ENCODE data around the gene GUCA2A.

GUCA2A gene

DNA sequence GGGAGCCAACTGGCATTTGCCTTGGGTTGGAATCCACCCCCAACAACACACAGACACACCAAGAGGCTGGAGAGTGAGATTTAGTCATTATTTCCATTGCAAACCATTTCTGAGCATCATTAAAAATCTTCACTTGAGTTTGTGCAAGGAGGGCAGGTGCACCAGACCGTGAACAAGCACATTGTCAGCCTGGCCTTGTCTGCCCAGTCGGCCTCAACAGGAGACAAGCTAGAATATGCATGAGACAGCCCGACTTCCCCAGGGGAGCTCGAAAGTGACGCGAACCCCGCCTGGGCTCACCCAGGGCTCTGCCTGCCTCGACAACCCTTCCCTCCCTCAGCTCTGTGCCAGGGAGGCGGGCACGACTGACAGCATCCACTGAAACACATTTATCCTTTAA is 26.8 kb downstream of the GUCA2A start:
- no peak for TF ChIP-seq CTCF (IDR thresholded peaks at IDR 0.05; ENCODE audit: borderline replicate concordance, control extremely low read depth, extremely low read depth, insufficient read depth, missing control alignments)
- in situ Hi-C loops (cut with MboI; ENCODE audit: low sequenced_read_pairs, unreplicated experiment) = loop anchor here (25.0 kb wide), 1 partner anchor 575 kb away; no protein-coding TSS in a partner anchor
- DNase-seq (ENCODE audit: low spot score) = no peak

- in situ Hi-C loops (cut with MboI; ENCODE audit: low sequenced_read_pairs, unreplicated experiment) = loop anchor here (25.0 kb wide), 1 partner anchor 574 kb away; no protein-coding TSS in a partner anchor
- no peak for TF ChIP-seq CTCF (IDR thresholded peaks at IDR 0.05; ENCODE audit: borderline replicate concordance, control extremely low read depth, extremely low read depth, insufficient read depth, missing control alignments)
- DNase-seq (ENCODE audit: low spot score) = no peak
Observed at GRCh38 chr1:42136466-42136865, 28.1 kb downstream of the GUCA2A start.

DNA sequence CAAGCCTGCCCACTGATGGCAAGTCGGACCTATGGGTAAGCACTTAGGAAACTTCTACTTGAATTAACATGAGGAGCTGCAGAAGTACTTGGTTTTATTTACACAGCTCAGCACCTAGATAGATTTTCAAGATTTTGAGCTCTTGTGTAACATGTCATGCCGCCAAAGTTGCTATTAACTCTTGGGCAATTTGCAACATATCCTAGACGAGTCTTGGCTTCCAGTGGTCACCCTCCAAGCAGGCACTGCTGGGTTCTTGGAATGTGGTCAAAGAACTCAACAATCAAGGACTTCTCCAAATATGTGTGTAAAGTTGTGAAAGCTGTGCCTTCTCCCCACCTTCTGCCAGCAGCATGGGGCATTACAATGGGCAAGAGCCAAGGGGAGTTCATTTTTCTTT is 29.1 kb downstream of the GUCA2A start:
- TF ChIP-seq CTCF (IDR thresholded peaks at IDR 0.05; ENCODE audit: borderline replicate concordance, control extremely low read depth, extremely low read depth, insufficient read depth, missing control alignments) = no peak
- in situ Hi-C loops (cut with MboI; ENCODE audit: low sequenced_read_pairs, unreplicated experiment) = loop anchor here (25.0 kb wide), 1 partner anchor 573 kb away; no protein-coding TSS in a partner anchor
- no peak for DNase-seq (ENCODE audit: low spot score)

- DNase-seq (ENCODE audit: low spot score) = no peak
- no peak for TF ChIP-seq CTCF (IDR thresholded peaks at IDR 0.05; ENCODE audit: borderline replicate concordance, control extremely low read depth, extremely low read depth, insufficient read depth, missing control alignments)
- in situ Hi-C loops (cut with MboI; ENCODE audit: low sequenced_read_pairs, unreplicated experiment) = loop anchor here (25.0 kb wide), 1 partner anchor 572 kb away; no protein-coding TSS in a partner anchor
Observed at GRCh38 chr1:42133809-42134526, 30.6 kb downstream of the GUCA2A start.

DNA sequence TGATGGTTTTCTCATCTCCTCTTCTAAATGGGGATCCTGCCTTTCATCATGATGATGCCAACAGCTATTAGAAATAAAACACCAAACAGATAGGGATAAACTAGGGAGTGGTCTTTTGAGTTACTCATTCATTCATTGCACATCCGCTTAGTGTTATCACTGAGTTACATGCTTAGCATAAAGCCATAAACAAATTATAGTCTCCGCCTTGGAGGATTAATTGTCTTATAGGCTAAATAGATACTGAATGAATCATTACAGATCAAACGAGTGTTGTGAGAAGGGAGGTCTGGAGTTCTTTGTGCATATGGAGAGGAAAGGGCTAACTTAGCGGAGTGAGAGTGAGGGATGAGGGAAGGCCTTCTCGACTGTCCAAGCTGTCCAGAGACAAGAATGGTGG is 31.2 kb downstream of the GUCA2A start:
- in situ Hi-C loops (cut with MboI; ENCODE audit: low sequenced_read_pairs, unreplicated experiment) = loop anchor here (25.0 kb wide), 1 partner anchor 571 kb away; no protein-coding TSS in a partner anchor
- no peak for DNase-seq (ENCODE audit: low spot score)
- no peak for TF ChIP-seq CTCF (IDR thresholded peaks at IDR 0.05; ENCODE audit: borderline replicate concordance, control extremely low read depth, extremely low read depth, insufficient read depth, missing control alignments)

GRCh38 chr1:42130061-42130660 is 34.4 kb downstream of the GUCA2A start:
- no peak for TF ChIP-seq CTCF (IDR thresholded peaks at IDR 0.05; ENCODE audit: borderline replicate concordance, control extremely low read depth, extremely low read depth, insufficient read depth, missing control alignments)
- in situ Hi-C loops (cut with MboI; ENCODE audit: low sequenced_read_pairs, unreplicated experiment) = loop anchor here (25.0 kb wide), 1 partner anchor 568 kb away; no protein-coding TSS in a partner anchor
- no peak for DNase-seq (ENCODE audit: low spot score)
